Measurements from ENCODE around the gene SSX5. TPM values are rescaled to one million over a fixed set of nuclear protein-coding genes. Genes with fewer than 3 reads are reported as not detected.
A peak's percentile ranks its signal among the peaks of the same experiment; 100 is the strongest.
"Not testable (repeated sequence)": the region's sequence is repeated elsewhere in the genome, so short reads cannot be mapped to it uniquely, and the experiment has no call there.

SSX5 gene
- total and polyA plus RNA-seq, 12 donors = not detected

GRCh38 chrX:48153769-48154168, 42.8 kb downstream of the SSX5 start:
- ATAC-seq (no peak), DNase-seq (no peak)
- WGBS, 2 donors = 83 to 86% methylated on average over 10 of the region's 10 CpGs
- Histone ChIP-seq H3K4me3 (no peak overlapping the region), H3K27ac (no peak overlapping the region), H3K36me3 (no peaks in the 10 kb centered on the region), H3K9me3 (no peaks in the 10 kb centered on the region), H3K4me1 (no peaks in the 10 kb centered on the region), H3K27me3 (peaks cover 0 to 19% (median 0%) of the 10 kb centered on the region in 7 donors)
- intact Hi-C loops (cut with DNase I) = no loop called here
- no peak for TF ChIP-seq CTCF (IDR thresholded peaks at IDR 0.05)

- 51 to 60% methylated on average over 10 to 11 of the region's 11 CpGs for WGBS, 2 donors
These were observed 53.9 kb downstream of the SSX5 start for GRCh38 chrX:48142697-48143096.

GRCh38 chrX:48141810-48142508, 54.6 kb downstream of the SSX5 start:
- H3K4me3 ChIP-seq; H3K9me3 ChIP-seq; ATAC-seq; H3K36me3 ChIP-seq; DNase-seq; H3K27ac ChIP-seq; intact Hi-C loops (cut with DNase I); H3K4me1 ChIP-seq: not testable (repeated sequence)
- WGBS, 2 donors = no CpG with 5 or more reads among the region's 2 CpGs
- peaks cover 0 to 15% (median 0%) of the 10 kb centered on the region in 7 donors for H3K27me3 ChIP-seq

More at GRCh38 chrX:48142697-48143096, 53.9 kb downstream of the SSX5 start:
- DNase-seq; intact Hi-C loops (cut with DNase I); H3K4me1 ChIP-seq; H3K27ac ChIP-seq; H3K9me3 ChIP-seq; H3K4me3 ChIP-seq; H3K36me3 ChIP-seq: not testable (repeated sequence)
- peaks cover 0 to 15% (median 0%) of the 10 kb centered on the region in 7 donors for H3K27me3 ChIP-seq
- ATAC-seq = peak in 1 of 8 donors; percentile 35

GRCh38 chrX:48139076-48139475, 57.5 kb downstream of the SSX5 start:
- H3K4me3 ChIP-seq; DNase-seq; H3K27me3 ChIP-seq; ATAC-seq; H3K27ac ChIP-seq; H3K9me3 ChIP-seq; intact Hi-C loops (cut with DNase I); H3K36me3 ChIP-seq; H3K4me1 ChIP-seq: not testable (repeated sequence)
- 95 to 98% methylated on average over 4 to 25 of the region's 33 CpGs for WGBS, 2 donors

Other genes with a start within 250 kb of the SSX5 start
- gene ZNF182, start 192.8 kb downstream of the SSX5 start, total RNA-seq = 1 to 10 TPM; 2.3 to 4.0 (median 3.1) TPM
- 1 to 10 TPM; 1.6 to 4.3 TPM for gene ZNF182, start 192.8 kb downstream of the SSX5 start, polyA plus RNA-seq
- gene SPACA5, start 189.8 kb downstream of the SSX5 start, total RNA-seq = not detected
- gene SPACA5, start 189.8 kb downstream of the SSX5 start, polyA plus RNA-seq = not detected
- gene ZNF630, start 125.2 kb downstream of the SSX5 start, total RNA-seq = 1 to 10 TPM; 1.3 to 3.5 (median 2.6) TPM
- 1 to 10 TPM in 1 of 2 donors, under 1 TPM in 1; 0.96 to 2.5 TPM for gene ZNF630, start 125.2 kb downstream of the SSX5 start, polyA plus RNA-seq
- gene SPACA5B, start 66.2 kb downstream of the SSX5 start, total RNA-seq = not detected
- not detected for gene SPACA5B, start 66.2 kb downstream of the SSX5 start, polyA plus RNA-seq
- gene SSX1, start 58.6 kb upstream of the SSX5 start, total RNA-seq = not detected
- gene SSX1, start 58.6 kb upstream of the SSX5 start, polyA plus RNA-seq = not detected
- not detected for gene SSX3, start 159.9 kb upstream of the SSX5 start, total RNA-seq
- not detected for gene SSX3, start 159.9 kb upstream of the SSX5 start, polyA plus RNA-seq
- not detected for gene SSX4, start 186.7 kb upstream of the SSX5 start, total RNA-seq
- gene SSX4, start 186.7 kb upstream of the SSX5 start, polyA plus RNA-seq = not detected
- not detected for gene SSX4B, start 215.2 kb upstream of the SSX5 start, total RNA-seq
- gene SSX4B, start 215.2 kb upstream of the SSX5 start, polyA plus RNA-seq = not detected

All from heart right ventricle (tissue), 16 donors.